ENCODE results near the gene ITM2C.

Gene ITM2C

DNA sequence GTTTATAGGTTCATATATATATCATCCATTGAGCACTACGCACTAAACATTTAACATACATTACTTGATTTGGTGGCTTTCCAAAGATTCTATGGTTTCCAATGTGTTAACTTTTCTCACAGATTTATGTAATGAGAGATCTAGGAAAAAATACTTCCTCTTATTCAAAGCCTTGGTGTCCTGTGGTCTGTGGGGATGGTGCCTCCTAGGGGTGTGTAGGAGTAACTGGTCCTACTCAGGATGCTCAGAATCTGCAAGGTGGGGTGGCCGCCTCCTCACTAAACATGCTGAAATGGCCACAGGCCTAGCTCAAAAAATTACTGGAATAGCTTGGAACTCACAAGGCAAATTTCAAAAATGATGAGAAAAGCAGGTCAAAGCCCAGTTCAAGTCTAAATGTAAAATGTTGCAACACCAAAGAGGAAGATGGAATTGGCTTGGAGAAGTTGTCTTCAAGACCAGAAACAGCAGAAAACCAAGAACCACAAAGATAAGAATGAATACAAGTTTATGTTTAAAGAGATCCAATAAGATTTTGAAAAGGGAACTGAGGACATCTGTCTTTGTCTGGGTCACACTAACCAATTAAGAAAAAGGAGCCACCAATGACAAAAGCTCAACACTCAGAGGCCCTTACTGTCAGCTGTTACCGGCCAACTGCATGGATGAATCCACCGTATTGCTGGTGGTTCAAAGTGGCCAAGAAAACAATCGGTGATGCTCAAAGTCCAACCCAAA lies 48.8 kb downstream of the ITM2C start:
- TF ChIP-seq EZH2phosphoT487 (IDR thresholded peaks at IDR 0.05; ENCODE audit: borderline replicate concordance): no peak
- TF ChIP-seq, protein P1, sequence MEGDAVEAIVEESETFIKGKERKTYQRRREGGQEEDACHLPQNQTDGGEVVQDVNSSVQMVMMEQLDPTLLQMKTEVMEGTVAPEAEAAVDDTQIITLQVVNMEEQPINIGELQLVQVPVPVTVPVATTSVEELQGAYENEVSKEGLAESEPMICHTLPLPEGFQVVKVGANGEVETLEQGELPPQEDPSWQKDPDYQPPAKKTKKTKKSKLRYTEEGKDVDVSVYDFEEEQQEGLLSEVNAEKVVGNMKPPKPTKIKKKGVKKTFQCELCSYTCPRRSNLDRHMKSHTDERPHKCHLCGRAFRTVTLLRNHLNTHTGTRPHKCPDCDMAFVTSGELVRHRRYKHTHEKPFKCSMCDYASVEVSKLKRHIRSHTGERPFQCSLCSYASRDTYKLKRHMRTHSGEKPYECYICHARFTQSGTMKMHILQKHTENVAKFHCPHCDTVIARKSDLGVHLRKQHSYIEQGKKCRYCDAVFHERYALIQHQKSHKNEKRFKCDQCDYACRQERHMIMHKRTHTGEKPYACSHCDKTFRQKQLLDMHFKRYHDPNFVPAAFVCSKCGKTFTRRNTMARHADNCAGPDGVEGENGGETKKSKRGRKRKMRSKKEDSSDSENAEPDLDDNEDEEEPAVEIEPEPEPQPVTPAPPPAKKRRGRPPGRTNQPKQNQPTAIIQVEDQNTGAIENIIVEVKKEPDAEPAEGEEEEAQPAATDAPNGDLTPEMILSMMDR (conservative IDR thresholded peaks at IDR 0.05; ENCODE audit: low read length): peak; percentile 75
- H3K4me1 ChIP-seq (ENCODE audit: insufficient read depth, low read length, poor library complexity, severe bottlenecking): no peaks in the 10 kb centered on the region
- H3K9ac ChIP-seq (ENCODE audit: low read depth, low read length, poor library complexity, severe bottlenecking): no peak overlapping the region
- H3F3A ChIP-seq (ENCODE audit: low read depth): no peaks in the 10 kb centered on the region
- no peak overlapping the region for H2AFZ ChIP-seq (ENCODE audit: low read length)
- no peaks in the 10 kb centered on the region for H4K20me1 ChIP-seq (ENCODE audit: insufficient read depth, low read length, poor library complexity, severe bottlenecking)
- H3K9me3 ChIP-seq (ENCODE audit: insufficient read depth, low read depth, low read length): no peaks in the 10 kb centered on the region
- H3K79me2 ChIP-seq (ENCODE audit: insufficient read depth, low read length): no peaks in the 10 kb centered on the region
- H3K4me2 ChIP-seq (ENCODE audit: low read depth, low read length, poor library complexity, severe bottlenecking): no peak overlapping the region
- no peaks in the 10 kb centered on the region for H3K9me2 ChIP-seq (replicated peaks; ENCODE audit: low read depth, low read length)
- H3K4me3 ChIP-seq (ENCODE audit: low read length, poor library complexity, severe bottlenecking): no peak overlapping the region
- no peaks in the 10 kb centered on the region for H3K27me3 ChIP-seq (ENCODE audit: insufficient read depth, low read length, poor library complexity, severe bottlenecking)
- H3K36me3 ChIP-seq (ENCODE audit: insufficient read depth, low read length): no peaks in the 10 kb centered on the region

GRCh38 chr2:230914886-230915285 lies 50.1 kb downstream of the ITM2C start:
- no peaks in the 10 kb centered on the region for H3K27me3 ChIP-seq (ENCODE audit: insufficient read depth, low read length, poor library complexity, severe bottlenecking)
- no peaks in the 10 kb centered on the region for H3K9me2 ChIP-seq (replicated peaks; ENCODE audit: low read depth, low read length)
- no peak overlapping the region for H3K4me2 ChIP-seq (ENCODE audit: low read depth, low read length, poor library complexity, severe bottlenecking)
- no peak overlapping the region for H3K9ac ChIP-seq (ENCODE audit: low read depth, low read length, poor library complexity, severe bottlenecking)
- no peaks in the 10 kb centered on the region for H3K9me3 ChIP-seq (ENCODE audit: insufficient read depth, low read depth, low read length)
- no peak overlapping the region for H3K4me3 ChIP-seq (ENCODE audit: low read length, poor library complexity, severe bottlenecking)
- no peaks in the 10 kb centered on the region for H3K36me3 ChIP-seq (ENCODE audit: insufficient read depth, low read length)
- H4K20me1 ChIP-seq (ENCODE audit: insufficient read depth, low read length, poor library complexity, severe bottlenecking): no peaks in the 10 kb centered on the region
- no peaks in the 10 kb centered on the region for H3F3A ChIP-seq (ENCODE audit: low read depth)
- H3K79me2 ChIP-seq (ENCODE audit: insufficient read depth, low read length): no peaks in the 10 kb centered on the region
- TF ChIP-seq, protein P1 (conservative IDR thresholded peaks at IDR 0.05; ENCODE audit: low read length): no peak
- TF ChIP-seq EZH2phosphoT487 (IDR thresholded peaks at IDR 0.05; ENCODE audit: borderline replicate concordance): no peak
- no peaks in the 10 kb centered on the region for H3K4me1 ChIP-seq (ENCODE audit: insufficient read depth, low read length, poor library complexity, severe bottlenecking)
- H2AFZ ChIP-seq (ENCODE audit: low read length): no peak overlapping the region

GRCh38 chr2:230915319-230915718 lies 50.6 kb downstream of the ITM2C start:
- H3F3A ChIP-seq (ENCODE audit: low read depth): no peaks in the 10 kb centered on the region
- H3K9me3 ChIP-seq (ENCODE audit: insufficient read depth, low read depth, low read length): no peaks in the 10 kb centered on the region
- H2AFZ ChIP-seq (ENCODE audit: low read length): no peak overlapping the region
- H3K4me2 ChIP-seq (ENCODE audit: low read depth, low read length, poor library complexity, severe bottlenecking): no peak overlapping the region
- H3K27me3 ChIP-seq (ENCODE audit: insufficient read depth, low read length, poor library complexity, severe bottlenecking): no peaks in the 10 kb centered on the region
- H4K20me1 ChIP-seq (ENCODE audit: insufficient read depth, low read length, poor library complexity, severe bottlenecking): no peaks in the 10 kb centered on the region
- no peaks in the 10 kb centered on the region for H3K4me1 ChIP-seq (ENCODE audit: insufficient read depth, low read length, poor library complexity, severe bottlenecking)
- H3K36me3 ChIP-seq (ENCODE audit: insufficient read depth, low read length): no peaks in the 10 kb centered on the region
- H3K9me2 ChIP-seq (replicated peaks; ENCODE audit: low read depth, low read length): no peaks in the 10 kb centered on the region
- H3K9ac ChIP-seq (ENCODE audit: low read depth, low read length, poor library complexity, severe bottlenecking): no peak overlapping the region
- H3K79me2 ChIP-seq (ENCODE audit: insufficient read depth, low read length): no peaks in the 10 kb centered on the region
- H3K4me3 ChIP-seq (ENCODE audit: low read length, poor library complexity, severe bottlenecking): no peak overlapping the region
- TF ChIP-seq EZH2phosphoT487 (IDR thresholded peaks at IDR 0.05; ENCODE audit: borderline replicate concordance): no peak
- TF ChIP-seq, protein P1 (conservative IDR thresholded peaks at IDR 0.05; ENCODE audit: low read length): no peak
